ENCODE data around the gene PLPPR1.

PLPPR1 gene

DNA sequence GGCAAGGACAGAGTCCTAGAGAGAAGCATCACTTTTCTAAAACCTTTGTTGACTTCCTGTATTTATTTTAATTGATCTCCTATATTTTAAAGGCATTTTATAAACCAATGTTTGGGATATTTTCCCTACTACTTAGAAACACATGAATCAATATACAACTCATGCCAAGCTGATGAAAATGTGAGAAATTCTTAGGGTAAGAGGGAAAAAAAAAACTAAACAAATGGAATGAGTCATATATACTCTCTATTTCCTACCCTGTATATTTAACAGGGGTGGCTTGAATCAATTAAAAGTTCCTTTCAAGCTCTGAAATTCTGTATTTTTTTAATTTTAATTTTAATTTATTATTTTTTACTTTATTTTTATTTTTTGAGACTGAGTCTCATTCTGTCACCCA, 336.7 kb downstream of the PLPPR1 start:
- H3K4me3 ChIP-seq (ENCODE audit: low read length): no peak overlapping the region
- TF ChIP-seq, protein P1, sequence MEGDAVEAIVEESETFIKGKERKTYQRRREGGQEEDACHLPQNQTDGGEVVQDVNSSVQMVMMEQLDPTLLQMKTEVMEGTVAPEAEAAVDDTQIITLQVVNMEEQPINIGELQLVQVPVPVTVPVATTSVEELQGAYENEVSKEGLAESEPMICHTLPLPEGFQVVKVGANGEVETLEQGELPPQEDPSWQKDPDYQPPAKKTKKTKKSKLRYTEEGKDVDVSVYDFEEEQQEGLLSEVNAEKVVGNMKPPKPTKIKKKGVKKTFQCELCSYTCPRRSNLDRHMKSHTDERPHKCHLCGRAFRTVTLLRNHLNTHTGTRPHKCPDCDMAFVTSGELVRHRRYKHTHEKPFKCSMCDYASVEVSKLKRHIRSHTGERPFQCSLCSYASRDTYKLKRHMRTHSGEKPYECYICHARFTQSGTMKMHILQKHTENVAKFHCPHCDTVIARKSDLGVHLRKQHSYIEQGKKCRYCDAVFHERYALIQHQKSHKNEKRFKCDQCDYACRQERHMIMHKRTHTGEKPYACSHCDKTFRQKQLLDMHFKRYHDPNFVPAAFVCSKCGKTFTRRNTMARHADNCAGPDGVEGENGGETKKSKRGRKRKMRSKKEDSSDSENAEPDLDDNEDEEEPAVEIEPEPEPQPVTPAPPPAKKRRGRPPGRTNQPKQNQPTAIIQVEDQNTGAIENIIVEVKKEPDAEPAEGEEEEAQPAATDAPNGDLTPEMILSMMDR (IDR thresholded peaks at IDR 0.05; ENCODE audit: insufficient read depth, low read depth, low read length, missing control alignments): no peak
- DNase-seq (ENCODE audit: low read depth): no peak

DNA sequence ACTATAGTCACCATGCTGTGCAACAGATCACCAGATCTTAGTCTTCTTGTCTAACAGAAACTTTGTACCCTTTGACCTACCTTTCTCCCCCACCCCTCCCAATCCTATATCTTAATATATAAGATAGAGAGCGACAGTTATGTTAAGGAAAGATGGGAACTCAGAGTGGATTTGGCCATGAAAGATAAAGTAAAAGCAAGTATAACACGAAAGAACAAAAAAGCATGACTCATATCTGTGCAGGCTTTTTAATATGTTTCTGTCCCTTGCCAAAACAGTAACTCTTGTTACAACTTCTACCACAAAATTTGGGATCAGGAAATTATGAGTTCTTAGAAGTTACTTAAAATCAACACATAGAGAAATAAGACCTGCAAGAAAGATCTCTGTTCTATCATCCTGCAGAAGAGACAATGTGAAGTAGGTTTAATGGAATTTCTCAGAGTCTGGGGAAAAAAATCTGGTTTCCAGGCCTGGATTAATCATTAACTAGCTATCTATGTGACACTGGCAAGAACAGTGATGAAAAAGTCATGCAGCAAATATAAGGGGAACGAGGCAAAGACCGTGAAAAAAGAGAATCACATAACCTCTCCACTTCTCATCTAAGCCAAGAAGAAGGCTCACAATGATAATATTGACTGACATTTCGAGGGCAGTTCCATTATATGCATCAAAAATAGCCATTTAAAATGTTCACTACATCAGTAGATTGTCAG, 337.7 kb downstream of the PLPPR1 start:
- no peak for DNase-seq (ENCODE audit: low read depth)
- H3K4me3 ChIP-seq (ENCODE audit: low read length): no peak overlapping the region
- TF ChIP-seq, protein P1 (IDR thresholded peaks at IDR 0.05; ENCODE audit: insufficient read depth, low read depth, low read length, missing control alignments): no peak

- TF ChIP-seq, protein P1 (IDR thresholded peaks at IDR 0.05; ENCODE audit: insufficient read depth, low read depth, low read length, missing control alignments): no peak
- DNase-seq (ENCODE audit: low read depth): no peak
- H3K4me3 ChIP-seq (ENCODE audit: low read length): no peak overlapping the region
Observed at GRCh38 chr9:101367323-101367722, 338.8 kb downstream of the PLPPR1 start.

GRCh38 chr9:101369286-101369685, 340.8 kb downstream of the PLPPR1 start:
- TF ChIP-seq, protein P1 (IDR thresholded peaks at IDR 0.05; ENCODE audit: insufficient read depth, low read depth, low read length, missing control alignments): no peak
- H3K4me3 ChIP-seq (ENCODE audit: low read length): no peak overlapping the region
- peak; percentile 23 for DNase-seq (ENCODE audit: low read depth)

DNA sequence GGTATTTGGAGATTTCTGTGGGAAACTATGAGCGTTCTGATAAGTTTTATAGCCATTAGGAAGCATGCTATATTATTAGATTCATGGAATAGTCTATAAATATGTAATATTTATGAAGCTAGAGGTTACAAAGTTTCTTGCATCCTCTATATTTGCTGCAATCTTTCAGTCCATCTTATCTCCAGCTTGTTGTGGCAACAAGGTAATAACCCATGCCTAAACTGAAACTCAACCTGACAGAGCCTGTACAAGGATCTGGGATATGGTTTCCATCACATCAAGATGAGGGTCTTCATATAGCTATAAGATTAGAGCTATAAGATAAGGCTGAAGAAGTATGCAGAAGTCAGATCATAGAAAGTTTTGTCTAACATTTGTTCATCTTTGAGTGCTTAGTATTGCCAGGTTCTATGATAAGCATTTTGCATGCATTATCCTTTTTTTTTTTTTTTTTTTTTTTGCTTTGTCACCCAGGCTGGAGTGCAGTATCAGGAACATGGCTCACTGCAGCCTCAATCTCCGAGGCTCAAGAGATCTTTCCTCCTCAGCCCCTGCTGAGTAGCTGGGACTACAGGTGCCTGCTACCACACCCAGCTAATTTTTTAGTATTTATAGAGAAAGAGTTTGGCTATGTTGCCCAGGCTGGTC, 341.5 kb downstream of the PLPPR1 start:
- DNase-seq (ENCODE audit: low read depth): no peak
- H3K4me3 ChIP-seq (ENCODE audit: low read length): no peak overlapping the region
- TF ChIP-seq, protein P1 (IDR thresholded peaks at IDR 0.05; ENCODE audit: insufficient read depth, low read depth, low read length, missing control alignments): no peak

GRCh38 chr9:101371813-101372212, 343.3 kb downstream of the PLPPR1 start:
- no peak overlapping the region for H3K4me3 ChIP-seq (ENCODE audit: low read length)
- TF ChIP-seq, protein P1 (IDR thresholded peaks at IDR 0.05; ENCODE audit: insufficient read depth, low read depth, low read length, missing control alignments): no peak

More at GRCh38 chr9:101371813-101372212, 343.3 kb downstream of the PLPPR1 start:
- DNase-seq (ENCODE audit: low read depth): no peak

All from epithelial cell of esophagus (primary cell).